EL (cell line): Measurements from ENCODE around the gene GJA1.
A peak's percentile ranks its signal among the peaks of the same experiment; 100 is the strongest.
"Not testable (repeated sequence)": the region's sequence is repeated elsewhere in the genome, so short reads cannot be mapped to it uniquely, and the experiment has no call there.

ENCODE experiments used
- DNase-seq: peaks from one replicate; pipeline ENCODE4 v3.0.0-alpha.2; 2016

GJA1 gene

DNA sequence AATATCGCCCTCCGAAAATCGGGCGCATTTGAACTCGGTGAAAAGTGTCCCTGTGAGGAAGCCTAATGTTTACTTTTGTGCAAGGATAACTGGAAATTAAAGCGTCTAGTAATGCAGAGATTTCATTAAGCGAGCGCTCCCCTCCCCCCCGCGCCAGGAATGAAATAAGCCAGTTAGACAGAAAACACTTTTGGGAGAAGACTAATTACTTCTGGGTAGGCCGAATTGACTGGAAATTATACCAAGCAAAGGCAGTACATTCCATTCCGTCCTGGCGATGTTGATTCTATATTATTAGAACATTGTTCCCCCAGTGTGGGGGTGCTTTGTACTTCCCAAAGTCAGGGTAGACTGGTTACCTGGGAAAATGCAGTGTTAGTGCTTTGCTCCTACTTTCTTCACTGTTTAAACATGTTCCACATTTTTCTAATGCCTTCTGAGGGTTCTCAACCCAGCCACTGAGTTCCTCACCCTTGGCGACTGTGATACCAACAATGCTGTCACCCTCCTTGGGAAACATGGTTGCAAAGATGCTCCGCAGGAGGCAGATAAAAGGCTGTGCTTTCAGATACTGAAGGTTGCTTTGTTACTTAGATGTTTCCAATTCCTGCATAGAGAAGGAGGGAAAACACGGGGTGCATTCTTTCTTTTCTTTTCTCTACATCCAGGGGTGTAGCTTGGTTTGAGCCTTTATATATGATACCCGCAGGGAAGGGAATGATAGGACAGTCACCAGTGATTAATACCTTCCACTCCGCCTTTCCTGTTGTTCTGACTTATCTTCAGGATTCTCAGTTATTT lies 2.6 kb downstream of the GJA1 start:
- DNase-seq, result peak; percentile 74

DNA sequence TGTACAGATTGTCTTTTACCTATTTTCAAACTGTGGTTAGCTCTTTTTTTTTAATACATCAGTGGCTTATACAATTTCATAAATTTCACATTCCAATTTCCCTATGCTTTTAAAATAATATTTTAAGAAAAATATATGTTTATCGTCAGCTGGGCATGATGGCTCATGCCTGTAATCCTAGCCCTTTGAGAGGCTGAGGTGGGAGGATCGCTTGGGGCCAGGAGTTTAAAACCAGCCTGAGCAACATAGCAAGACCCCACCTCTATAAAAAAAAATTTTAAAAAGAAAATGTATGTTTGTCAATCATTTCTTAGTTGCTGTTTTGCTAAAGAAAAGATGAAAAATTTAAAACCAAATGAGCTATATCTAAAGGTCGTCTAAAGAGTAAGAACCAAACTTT lies 3.4 kb downstream of the GJA1 start:
- no peak for DNase-seq

DNA sequence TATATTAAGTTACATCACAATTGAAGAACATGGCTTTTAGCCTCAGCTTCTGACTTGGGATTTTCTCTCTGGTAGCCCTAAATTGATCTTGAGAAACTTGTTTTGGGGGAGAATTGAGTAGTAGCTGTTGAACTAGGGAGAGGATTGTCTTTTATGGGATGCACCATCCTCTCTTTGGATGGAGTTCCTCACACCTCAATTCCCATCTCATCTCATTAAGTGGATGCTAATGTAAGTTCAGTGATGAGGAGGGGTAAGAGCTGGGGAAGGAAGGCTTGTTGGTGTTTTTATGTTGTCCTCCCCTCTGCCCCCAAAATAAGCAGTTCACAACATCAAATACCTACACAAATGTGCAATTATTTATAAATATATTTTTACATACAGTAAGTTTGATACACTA lies 4.0 kb downstream of the GJA1 start:
- DNase-seq, result no peak

DNA sequence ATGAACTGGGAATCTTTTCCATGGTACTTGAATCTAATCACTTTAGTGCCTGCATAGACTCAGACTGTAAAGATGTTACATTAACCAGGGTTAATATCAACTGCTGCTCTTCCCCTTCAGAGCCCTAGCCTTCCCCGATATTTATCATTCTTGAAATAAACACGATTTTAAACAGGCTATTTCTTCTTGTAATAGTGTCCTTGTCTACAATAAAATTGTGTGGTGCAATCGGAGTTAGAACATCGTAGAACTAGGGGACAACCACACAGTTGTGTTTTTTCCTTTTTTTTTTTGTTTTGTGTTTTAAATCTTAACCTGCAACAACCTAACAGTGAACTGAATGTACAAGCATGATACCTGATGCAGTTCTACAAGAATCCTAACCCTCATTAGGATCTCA lies 4.5 kb downstream of the GJA1 start:
- no peak for DNase-seq

DNA sequence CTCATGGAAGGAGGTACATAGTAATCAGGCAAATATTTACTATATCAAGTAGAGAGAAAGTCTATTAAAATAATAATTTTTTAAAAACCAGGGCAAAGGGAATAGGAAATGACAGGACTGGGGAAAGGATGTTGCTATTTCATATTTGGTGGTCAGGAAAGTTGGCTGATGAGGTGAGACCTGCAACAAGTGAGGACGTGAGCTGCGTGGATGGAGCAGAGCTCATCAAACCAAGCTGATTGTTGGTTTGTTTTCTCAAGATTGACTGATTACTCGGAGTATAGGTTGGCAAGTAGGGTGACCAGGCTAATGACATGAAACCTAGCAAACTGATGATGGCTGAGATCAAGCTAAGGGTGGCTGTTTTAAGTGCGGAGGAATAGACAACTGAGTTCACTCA lies 6.0 kb downstream of the GJA1 start:
- peak; percentile 28 for DNase-seq

DNA sequence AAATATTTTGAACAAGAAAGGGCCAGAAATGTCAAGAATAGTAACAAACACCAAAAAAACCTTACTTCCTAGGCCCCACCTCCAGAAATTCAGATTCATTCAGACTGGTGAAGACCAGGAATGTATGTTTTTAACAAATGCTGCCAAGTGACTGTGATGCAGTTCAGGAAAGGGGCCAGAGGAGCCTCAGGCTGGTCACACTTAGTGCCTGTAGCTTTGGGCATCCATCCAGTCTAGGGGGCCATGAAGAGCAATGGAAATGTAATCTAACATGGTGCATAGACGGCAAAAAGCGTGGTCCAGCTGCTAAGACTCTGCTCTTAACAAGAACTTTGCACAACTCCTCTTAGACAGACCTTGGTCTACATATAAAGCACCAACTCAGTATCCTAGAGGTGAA lies 7.1 kb downstream of the GJA1 start:
- peak; percentile 39 for DNase-seq

DNA sequence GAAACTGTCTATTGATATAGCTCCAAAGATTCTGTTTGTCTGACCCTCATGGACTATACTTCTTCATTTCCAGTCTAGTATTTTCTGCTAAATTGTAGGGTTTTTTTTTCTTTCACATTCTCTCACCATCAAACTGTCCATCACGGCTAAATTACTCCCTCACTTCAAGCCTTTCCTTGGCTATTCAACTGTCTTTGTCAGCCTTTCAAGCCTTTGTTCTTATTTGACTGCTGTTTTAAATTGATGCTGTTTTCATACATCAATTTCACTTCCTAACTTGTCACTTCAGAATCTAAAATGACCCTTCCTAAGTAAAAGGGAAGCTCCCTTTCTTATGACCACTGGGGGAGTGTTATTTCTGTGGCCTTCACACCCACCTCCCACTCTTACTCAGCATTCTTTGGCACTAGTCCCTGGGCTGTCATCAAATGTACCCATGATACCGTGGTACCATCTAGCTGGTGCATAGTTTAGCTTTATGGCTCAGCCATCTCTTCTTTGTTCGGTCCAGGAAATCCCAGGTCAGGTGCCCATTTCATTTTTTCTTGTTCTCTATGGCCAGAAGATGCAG lies 8.6 kb downstream of the GJA1 start:
- DNase-seq, result peak; percentile 45

DNA sequence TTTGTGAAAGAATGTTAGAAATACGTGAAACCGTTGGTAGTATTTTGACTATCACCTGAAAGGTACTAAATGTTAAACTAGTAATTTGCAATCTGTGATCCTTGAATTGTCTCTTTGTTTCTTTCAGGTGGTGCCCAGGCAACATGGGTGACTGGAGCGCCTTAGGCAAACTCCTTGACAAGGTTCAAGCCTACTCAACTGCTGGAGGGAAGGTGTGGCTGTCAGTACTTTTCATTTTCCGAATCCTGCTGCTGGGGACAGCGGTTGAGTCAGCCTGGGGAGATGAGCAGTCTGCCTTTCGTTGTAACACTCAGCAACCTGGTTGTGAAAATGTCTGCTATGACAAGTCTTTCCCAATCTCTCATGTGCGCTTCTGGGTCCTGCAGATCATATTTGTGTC lies 11.3 kb downstream of the GJA1 start:
- not testable (repeated sequence) for DNase-seq

DNA sequence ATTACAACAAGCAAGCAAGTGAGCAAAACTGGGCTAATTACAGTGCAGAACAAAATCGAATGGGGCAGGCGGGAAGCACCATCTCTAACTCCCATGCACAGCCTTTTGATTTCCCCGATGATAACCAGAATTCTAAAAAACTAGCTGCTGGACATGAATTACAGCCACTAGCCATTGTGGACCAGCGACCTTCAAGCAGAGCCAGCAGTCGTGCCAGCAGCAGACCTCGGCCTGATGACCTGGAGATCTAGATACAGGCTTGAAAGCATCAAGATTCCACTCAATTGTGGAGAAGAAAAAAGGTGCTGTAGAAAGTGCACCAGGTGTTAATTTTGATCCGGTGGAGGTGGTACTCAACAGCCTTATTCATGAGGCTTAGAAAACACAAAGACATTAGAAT lies 12.3 kb downstream of the GJA1 start:
- not testable (repeated sequence) for DNase-seq

DNA sequence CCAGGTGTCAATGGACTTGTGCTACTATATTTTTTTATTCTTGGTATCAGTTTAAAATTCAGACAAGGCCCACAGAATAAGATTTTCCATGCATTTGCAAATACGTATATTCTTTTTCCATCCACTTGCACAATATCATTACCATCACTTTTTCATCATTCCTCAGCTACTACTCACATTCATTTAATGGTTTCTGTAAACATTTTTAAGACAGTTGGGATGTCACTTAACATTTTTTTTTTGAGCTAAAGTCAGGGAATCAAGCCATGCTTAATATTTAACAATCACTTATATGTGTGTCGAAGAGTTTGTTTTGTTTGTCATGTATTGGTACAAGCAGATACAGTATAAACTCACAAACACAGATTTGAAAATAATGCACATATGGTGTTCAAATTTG lies 13.1 kb downstream of the GJA1 start:
- not testable (repeated sequence) for DNase-seq

DNA sequence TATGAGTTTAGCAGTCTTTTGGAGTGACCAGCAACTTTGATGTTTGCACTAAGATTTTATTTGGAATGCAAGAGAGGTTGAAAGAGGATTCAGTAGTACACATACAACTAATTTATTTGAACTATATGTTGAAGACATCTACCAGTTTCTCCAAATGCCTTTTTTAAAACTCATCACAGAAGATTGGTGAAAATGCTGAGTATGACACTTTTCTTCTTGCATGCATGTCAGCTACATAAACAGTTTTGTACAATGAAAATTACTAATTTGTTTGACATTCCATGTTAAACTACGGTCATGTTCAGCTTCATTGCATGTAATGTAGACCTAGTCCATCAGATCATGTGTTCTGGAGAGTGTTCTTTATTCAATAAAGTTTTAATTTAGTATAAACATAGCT lies 13.9 kb downstream of the GJA1 start:
- DNase-seq, result no peak

DNA sequence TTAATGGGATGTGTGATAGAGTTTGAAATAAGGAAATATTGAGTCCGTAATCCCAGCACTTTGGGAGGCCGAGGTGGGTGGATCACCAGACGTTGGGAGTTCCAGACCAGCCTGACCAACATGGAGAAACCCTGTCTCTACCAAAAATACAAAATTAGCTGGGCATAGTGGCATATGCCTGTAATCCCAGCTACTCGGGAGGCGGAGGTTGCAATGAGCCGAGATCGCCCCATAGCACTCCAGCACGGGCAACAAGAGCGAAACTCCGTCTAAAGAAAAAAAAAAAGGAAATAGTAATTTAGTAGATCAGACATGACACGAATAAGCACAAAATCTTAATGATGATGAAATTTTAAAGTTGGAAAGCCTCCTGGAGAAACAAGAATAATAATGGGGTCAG lies 14.8 kb downstream of the GJA1 start:
- no peak for DNase-seq

DNA sequence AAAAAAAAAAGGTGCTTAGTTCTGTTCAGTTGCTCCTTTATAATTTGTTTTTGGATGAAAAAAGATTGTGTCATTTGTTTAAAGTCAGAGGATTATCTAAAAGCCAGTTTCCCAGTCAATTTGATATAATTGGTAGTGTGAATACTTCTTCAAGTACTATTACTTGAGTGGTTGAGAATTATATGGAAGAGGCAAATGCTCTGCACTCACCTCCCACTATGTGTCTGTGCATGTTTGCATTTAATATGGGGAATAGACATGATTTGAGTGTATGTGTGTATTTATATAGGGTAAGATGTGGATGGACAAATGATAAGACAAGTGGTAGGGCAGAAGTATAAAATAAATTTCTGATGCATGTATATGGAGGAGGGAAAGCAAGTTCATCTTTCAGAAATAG lies 15.8 kb downstream of the GJA1 start:
- no peak for DNase-seq

DNA sequence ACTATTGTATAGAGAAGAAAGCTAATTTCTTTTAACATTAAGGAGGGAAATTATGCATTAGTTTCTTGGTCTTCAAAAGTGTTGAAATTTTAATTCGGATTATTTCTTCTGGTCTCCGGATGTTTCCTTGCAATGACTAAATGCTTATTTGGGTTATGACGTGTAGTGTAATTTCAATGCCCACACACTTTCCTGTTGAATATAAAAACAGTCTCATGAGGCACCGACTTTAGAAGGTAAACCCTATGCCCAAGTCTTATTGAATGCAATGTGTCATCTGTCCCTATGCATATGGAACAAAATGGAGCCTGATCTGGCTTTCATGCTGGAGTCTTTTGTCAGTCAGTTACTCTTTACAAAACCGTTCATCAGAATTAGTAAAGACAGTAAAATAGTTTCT lies 17.7 kb downstream of the GJA1 start:
- DNase-seq, result no peak

DNA sequence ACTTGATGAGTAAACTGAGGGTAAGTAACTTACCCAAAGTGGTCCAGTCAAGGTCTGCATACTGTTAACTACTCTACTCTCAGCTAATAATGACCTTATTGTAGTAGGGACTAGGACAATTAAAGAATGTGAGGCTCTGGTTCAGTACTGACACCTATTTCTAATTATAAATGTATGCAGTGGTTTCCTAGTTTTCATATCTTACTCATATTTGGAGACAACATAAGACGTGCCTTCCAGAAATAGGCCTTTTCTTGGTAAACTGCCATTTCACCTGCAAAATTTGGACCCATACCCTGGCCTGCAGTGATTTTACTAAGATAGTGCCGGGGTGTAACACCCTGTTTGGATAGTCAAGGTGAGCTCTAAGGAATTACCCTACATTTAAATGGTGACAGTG lies 24.7 kb downstream of the GJA1 start:
- no peak for DNase-seq

DNA sequence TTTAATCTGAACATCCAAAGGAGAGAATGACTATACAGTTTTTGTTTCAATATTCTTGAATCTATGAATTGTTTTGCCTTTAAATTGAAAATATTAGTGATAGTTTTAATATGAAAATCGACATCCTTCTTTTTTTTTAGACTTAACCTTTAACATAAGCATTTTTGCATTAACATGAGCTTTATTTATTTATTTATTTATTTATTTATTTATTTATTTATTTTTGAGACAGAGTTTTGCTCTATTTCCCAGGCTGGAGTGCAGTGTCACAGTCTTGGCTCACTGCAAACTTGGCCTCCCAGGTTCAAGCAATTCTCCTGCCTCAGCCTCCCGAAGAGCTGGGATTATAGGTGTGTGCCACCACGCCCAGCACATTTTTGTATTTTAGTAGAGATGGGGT lies 27.6 kb downstream of the GJA1 start:
- DNase-seq, result no peak

DNA sequence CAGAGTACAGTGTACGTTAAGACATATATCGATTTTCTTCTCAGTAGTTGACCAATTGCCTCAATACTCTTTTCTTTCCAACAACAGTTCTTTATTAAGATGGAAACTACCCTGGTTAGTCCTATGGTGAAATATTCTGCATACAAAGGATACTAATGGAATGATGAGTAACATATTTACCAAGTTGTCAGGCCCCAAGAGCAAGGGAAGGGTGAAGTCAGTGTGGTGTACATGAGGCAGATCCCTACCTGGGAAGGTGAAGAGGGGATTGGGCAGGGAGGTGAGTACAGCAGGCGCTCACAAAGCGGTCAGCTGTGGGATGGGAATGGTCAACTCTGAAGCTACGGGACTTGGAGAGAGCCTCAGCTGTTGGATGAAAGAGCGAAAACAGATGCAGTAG lies 29.7 kb downstream of the GJA1 start:
- DNase-seq, result no peak

DNA sequence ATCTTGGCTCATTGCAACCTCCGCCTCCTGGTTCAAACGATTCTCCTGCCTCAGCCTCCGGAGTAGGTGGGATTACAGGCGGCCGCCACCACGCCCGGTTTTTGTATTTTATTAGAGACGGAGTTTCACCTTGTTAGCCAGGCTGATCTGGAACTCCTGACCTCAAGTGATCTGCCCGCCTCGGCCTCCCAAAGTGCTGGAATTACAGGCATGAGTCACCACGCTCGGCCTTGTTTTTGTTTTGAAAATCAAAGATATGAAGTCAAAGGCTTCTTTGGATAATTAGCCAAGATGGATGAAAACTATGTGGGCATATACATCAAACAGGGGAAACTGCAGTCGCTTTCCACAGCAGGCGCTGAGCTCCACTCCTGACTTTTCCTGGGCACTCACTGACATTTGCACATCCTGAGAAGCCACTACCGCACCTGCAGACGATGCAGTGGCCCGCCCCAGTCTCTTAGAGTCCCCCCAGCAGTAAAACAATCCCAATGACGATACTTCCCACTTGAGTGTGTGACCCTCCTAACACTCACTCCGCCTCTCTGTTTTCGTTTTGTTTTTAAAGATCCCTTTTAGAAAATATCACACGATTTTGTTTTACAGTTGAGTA lies 44.1 kb downstream of the GJA1 start:
- DNase-seq, result no peak

DNA sequence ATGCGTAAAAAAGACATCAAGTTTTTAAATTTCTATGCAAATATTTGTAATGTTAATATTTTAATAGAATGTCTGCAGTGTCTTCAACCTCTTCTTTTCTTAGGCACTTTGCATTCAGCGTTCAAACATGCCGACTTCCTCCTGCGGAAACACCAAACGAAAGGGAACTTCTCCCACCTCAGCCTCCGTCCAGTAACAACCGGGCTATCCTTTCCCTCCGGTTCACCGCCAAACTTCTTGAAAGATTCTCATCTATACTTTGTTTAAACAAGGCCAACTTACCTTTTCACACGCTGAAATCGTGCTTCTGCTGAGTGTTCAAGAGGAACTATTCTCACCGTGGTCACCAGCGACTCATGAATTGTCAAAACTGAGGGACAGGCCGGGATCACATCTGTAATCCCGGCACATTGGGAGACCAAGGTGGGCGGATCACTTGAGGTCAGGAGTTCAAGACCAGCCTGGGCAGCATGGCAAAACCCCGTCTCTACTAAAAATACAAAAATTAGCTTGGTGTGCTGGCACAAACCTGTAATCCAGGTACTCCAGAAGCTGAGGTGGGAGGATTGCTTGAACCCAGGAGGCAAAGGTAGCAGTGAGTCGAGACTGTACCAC lies 44.8 kb downstream of the GJA1 start:
- DNase-seq, result no peak

DNA sequence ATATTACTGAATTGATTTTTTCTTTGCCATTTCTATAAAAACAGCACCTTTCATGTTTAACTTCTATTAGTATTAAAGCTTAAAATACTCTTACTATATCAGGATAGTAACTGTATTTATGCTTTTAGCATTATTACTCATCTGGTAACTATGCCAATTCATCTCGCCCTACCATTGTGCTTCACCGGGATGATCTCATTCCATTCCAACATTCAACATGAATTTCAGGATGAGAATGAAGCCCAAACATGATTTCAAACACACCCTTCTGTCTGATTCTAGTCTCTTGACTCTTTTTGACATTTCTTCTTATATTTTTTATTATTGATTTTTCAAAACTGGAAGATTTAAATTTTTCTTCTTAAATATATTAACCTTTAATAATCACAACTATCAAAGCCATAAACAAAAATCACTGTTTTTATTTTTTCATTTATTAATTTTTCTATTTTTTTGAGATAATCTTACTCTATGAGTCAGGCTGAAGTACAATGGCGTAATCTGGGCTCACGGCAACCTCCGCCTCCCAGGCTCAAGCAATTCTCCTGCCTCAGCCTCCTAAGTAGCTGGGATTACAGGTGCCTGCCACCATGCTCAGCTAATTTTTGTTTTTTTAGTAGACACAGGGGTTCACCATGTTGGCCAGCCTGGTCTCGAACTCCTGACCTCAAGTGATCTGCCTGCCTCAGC lies 46.7 kb downstream of the GJA1 start:
- peak; percentile 83 for DNase-seq

DNA sequence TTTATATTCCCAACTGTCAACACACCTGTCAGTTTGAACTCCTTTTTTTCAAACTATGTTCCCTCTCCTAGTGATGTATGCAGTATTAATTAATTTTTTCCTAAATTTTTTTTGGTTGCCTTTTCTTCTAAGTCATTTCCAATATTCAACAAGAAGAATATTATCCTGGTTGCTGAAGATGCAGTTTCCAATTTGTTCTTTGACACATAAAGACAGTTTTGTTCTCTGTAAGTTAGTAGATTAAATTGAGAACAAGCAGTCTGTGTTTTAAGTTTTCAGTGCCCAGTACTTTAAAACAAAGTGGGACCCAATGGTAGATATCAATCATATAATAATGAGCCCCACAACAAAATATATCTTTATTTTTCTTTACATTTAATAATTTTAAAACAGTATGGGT lies 47.3 kb downstream of the GJA1 start:
- DNase-seq, result no peak

DNA sequence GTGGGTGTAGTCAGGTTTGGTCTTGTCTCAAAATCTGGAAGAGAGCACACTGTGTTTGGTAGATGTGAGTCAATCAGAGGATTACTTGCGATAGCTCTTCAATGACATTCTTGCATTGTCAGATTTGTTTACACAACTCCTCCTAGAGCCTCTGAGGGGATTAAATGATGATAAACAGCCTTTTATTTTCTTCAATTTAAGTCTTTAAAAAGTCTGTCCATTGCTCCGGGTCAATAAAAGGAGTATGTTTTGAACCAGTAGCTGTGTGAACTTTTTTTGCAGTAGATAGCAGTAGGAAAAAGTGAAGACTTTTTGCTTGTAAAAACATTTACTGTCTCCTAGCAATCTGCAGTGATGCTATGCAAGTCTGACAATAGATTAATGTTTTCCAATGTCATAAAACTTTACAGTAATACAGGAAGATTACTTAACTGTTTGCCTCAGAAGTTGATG lies 49.9 kb downstream of the GJA1 start:
- DNase-seq, result no peak

DNA sequence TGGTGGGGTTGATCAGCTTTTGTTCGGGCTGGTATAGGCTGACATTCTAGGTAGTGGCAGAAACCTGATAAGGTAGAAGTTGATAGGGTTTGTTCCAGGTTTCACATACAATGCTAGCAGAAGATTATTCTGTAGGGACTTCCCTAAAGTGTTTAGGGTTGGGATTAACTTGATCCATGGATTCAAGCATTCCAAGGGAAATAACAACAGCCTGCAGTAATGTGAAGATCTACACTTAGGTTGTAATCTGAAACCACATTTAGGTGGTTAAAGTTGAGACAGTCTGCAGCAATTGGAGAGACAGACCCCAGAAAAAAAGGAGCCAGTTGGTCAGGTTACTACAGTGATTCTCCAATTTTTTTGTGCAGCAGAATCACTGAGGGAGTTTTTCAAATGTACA lies 56.1 kb downstream of the GJA1 start:
- DNase-seq, result no peak
